MM.1S (cell line): ENCODE results near the gene OR51B6.

ENCODE experiments used
- EZH2 ChIP-seq: fragments of 300-600 bp; sonication (generic); optimal IDR thresholded peaks from 2 replicates; pipeline ENCODE3; 2017; ENCODE audit warnings: low read depth, mild to moderate bottlenecking, antibody characterized with exemption, low read length, mixed read lengths
- EZH2phosphoT487 ChIP-seq: fragments of 300-600 bp; sonication (generic); IDR thresholded peaks from 2 replicates; pipeline ENCODE4 v1.6.1; 2018; ENCODE audit warnings: antibody characterized with exemption, low read length
- TF ChIP-seq, protein P1 (sequence below): fragments of 300-600 bp; sonication (generic); IDR thresholded peaks from 2 replicates; pipeline ENCODE4 v1.5.1; 2016; ENCODE audit warnings: antibody characterized with exemption, low read length, mixed read lengths

DNA sequence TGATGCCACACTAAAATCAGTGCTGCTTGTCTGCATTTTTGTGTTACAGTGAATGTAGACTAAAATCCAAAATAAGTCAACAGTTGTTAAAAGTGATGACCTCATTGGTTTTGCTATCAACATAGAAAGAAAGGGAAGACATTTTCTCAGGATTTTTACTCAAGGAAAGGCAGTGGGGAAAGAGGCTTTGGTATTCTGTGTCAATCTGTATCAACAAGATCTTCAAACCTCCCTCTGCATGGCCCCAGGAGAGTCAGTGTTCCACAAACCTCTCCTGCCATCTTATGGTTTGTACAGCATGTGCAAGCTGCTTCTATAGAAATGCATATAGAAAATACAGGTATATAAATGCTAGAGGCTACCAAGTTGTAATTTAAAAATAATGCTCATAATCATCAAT, 18.5 kb downstream of the OR51B6 start:
- TF ChIP-seq EZH2phosphoT487 (no peak), EZH2 (no peak)
- TF ChIP-seq, protein P1, sequence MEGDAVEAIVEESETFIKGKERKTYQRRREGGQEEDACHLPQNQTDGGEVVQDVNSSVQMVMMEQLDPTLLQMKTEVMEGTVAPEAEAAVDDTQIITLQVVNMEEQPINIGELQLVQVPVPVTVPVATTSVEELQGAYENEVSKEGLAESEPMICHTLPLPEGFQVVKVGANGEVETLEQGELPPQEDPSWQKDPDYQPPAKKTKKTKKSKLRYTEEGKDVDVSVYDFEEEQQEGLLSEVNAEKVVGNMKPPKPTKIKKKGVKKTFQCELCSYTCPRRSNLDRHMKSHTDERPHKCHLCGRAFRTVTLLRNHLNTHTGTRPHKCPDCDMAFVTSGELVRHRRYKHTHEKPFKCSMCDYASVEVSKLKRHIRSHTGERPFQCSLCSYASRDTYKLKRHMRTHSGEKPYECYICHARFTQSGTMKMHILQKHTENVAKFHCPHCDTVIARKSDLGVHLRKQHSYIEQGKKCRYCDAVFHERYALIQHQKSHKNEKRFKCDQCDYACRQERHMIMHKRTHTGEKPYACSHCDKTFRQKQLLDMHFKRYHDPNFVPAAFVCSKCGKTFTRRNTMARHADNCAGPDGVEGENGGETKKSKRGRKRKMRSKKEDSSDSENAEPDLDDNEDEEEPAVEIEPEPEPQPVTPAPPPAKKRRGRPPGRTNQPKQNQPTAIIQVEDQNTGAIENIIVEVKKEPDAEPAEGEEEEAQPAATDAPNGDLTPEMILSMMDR, result peak; percentile 85
